Cerebellar cortex (tissue), 1 donor: ENCODE measurements around the gene LMX1A.

Experiments
- DNase-seq: peaks from one replicate; pipeline ENCODE4 v3.0.0-alpha.2; 2015; ENCODE audit warnings: low spot score

Gene LMX1A

DNA sequence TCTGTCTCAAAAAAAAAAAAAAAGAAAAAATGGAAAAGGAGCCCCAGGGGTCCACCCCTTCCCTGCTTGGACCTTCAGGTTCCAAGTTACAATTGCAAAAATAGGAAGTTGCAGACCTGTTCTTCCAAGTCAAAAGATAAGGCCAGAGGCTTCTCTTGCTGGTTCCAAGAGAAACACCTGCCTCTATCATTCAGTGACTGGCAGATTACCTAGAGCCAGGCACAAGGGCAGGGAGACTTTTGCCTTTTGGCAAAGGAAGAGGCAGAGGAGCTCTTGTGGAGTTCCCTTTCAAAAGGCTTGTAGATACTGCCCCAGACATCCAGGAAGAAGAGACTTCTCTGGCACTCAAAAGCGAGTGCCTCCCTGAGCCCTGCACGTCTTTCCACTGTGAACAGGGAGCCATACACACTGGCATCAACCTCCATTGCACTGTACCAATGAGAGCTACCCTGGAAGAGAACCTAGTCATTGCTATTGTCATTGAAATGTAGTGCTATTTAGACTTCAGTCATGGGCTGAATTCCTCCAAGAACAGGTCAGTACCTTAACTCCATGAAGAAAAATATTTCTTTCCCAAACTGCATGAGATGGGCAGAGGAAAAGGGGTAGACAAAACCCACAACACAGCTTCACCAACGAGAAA, 91.2 kb downstream of the LMX1A start:
- no peak for DNase-seq

DNA sequence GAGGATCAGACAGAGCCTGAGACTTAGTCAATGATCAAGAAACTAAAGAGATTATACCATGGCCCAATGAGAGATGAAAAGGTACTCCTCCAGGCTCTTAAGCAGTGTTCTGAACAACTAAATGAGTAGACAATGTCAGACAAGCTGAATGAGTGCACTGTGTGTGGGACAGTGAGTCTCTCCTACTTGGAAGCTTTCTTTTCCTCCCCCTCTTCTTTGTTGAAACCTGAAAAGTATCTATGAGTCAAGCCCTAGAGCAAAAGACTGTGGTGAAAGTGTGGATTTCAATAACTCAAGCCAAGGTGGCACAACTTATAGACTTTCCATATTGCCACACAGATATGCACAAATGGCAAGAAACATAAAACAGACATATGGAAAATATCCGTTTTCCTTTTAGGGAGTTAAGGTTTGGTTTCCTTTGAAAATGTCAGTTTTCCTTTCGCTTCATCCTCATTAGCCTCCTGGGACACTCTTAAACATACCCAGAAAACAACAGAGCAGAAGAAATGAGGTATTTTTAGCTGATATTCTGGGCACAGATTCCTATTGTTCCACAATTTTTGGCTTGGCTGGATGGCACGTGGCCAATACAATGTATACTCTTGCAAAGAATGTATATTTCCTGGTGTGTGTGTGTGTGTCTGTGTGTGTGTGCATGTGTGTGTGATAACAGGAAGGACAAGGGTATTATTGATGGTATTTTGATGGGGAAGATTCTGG, 96.6 kb downstream of the LMX1A start:
- DNase-seq = no peak

DNA sequence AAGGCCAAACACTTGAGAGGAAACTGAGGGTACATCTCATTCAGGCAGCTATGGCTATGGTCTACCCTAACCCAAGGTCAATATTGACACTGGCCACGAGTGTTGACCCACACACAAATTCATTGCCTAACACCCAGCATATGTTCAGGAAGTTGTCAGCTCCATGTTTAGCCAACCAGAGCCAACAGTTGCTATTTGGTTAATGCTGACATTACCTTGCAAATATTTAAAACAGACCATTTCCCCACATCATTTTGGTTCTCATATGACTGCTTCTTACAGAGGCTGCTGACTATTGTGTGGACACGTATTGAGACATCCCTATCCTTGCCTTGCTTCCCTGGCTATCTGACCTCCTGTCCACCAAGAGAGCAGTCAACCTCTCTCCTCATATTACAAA, 97.3 kb downstream of the LMX1A start:
- no peak for DNase-seq

DNA sequence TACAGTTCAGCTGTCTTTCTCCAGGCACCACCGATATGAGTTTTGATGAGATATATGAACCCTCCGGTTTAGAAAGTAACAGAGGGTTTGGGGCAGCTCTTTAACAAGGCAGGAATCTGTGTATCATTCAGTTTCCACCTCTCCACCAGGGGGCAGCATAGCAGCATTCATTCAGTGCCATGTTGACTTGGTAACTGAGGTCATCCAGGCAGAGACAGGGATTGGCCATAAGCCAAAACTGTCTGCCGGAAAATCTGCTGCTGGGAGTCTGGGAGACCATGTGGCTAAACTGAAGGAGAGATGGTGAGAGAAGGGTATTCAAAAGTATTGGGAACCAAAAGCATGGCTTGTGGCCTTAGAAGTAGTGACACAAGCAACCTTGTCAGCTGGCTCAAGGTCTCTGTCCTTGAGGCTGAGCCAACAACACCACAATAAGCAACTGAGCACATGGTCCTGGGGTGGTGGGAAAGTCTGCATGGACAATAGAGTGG, 98.5 kb downstream of the LMX1A start:
- DNase-seq = peak; percentile 51

DNA sequence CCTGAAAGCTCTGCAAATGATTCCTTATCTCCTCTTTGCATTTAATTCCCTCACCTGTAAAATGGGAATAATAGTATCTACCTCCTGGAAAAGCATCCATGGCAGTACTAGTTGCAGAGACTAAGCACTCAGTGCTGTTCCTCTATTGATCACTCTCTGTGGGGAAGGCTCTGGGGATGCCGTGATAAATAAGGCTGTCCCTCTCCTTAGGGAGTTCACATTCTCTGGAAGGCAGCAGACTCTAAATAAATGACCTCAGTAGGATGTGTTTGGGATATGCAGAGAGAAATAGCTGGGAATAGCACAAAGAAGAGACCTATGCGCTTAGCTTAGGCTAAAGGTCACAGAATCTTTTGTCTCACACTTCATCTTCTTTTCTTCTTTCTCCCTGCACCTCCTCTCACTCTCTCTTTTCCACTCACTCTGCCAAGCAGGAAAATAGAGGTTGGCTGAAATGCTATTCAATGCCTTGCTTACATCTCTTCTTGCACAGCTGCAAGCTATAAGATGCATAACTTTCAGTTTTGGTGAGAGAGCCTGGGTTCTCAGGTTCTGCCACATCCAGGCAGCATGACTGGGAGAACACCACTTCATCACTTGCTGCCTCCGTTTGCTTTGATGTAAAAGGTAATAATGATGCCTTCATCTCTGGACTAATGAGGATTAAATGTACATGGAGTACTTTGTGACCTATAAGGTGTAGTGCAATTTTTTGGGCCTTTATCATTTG, 101.5 kb downstream of the LMX1A start:
- no peak for DNase-seq

DNA sequence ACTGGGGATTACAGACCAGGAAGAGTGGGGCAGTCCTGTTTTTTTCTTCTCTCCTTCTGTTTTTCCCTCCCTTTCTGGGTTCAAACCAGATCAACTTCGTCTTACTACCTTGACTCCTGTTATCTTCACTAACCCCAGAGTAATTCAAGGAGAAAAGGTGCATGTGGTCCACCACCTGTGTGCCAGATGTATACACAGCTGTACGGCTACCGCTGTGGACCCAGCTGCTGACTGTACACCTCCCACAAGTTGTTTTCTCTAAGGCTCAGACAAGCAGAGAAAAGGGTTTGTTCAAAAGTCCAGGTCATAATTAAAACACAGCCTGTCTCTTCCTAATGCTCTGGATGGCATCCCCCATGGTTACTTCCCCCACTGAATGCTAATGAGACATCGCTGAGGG, 102.1 kb downstream of the LMX1A start:
- no peak for DNase-seq

DNA sequence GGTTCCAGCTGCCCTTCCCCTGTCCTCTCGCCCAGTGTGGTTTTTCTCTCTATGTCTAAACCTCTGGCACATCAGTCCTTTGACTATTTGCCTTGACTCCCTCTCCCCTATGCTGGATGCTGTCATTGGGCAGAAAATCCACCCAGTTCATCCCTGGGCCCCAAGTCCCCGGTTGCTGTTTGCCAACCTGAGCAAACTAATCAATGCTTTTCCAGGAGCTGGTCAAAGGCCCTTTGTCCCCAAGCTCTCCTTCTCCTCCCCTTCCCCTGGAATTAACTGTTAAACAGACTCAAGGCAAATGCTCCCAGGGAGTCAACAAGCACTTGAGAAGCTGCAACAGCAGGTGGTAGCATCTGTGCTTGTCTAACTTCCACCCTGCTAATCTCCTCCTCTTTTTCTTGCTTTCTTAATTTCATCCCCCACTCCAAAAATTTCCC, 102.7 kb downstream of the LMX1A start:
- DNase-seq = no peak

DNA sequence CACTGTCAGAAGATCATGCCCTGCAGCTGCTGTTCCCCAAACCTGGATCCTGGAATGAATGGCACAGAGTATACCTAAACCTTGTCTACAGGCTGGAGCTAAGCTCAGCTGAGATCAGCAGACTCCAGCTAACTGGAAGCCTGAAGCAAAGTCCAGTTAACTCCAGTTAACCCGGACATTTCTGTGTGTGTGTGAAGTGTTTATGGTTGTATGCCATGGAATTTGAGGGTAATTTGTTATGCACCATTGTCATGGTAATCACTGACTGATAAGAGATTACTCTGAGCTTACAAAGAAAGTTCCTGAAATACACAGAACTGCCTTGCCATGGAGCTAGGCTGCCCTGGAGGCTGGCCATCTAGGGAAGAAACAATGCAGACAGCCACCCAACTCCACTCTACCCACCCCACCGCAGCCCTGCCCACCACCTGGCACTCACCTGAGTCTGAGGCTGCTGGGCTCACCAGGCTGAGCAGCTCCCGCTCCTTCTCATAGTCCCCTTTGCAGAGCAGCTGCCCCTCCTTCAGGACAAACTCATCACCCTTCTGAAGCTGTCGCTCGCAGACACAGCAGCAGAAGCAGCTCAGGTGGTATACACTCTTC, 107.4 kb downstream of the LMX1A start:
- no peak for DNase-seq

DNA sequence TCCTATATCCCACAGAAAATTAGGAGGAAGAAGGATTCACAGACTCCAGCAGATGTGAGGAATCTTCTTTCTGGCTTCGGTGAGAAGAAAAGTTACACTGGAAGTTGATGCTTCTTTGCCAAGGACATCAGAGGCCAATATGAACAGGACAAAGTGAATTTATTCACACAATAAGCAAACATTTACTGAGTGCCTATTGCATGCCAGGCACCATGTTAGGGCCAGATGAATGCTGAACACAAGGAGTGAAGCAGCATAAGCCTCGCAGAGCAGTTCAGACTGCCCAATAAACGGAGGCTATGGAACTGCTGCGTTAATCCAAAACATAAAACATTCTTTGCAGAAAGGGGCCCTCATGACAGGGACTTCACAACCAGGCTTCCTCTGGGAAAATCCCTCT, 114.6 kb downstream of the LMX1A start:
- DNase-seq = no peak

DNA sequence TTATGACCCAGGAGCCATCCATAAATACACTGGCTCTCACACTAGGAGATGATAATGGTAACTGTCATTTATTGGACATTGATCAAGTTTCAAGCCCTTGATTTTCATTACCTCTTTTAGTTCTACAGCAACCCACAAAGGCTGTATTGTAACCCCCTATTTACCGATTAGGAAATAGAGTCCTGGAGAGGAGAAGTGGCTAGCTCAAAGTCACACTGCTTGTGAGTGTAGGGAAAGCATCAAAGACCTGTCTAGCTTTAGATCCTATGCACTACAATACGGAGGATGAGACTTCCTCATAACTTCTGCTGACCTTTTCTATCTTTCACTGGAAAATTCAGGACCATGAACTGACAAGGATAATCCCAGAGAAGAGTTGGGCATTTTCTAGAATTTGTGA, 115.2 kb downstream of the LMX1A start:
- no peak for DNase-seq

DNA sequence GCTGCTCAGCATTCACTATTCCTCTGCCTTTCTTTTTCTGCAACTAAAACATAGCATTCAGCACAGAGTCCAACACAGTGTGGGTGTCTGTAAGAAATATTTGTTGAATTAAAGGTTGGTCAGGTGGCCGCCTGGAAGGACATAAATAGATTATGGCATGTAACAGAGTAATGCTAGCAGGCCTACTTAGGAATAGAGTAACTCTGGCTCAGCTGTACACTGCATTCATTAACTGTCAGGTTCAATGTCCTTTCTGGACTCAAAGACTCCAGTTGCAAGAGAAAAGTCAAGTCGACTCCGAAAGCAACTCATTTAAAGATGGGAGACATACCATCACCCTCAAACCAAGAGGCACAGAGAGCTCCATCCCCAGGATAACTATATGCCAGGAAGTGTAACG, 116.0 kb downstream of the LMX1A start:
- DNase-seq = no peak

DNA sequence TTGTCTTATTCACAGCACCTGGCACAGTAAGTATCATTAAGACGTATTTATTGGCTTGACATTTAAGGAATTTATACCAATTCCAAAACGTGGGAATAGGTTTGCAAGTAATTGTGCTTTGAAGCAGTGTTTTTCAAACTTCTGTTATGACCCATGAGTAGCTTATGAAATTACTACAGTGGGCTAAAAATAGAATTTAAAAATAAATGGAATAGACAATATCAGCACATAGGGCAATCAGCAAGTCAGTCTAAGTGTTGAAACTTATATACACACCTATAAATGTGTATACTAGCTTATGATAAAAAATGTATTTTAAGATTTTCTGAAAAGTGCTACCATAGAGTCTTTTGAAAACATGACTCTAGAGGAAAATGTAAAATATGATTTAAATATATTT, 116.6 kb downstream of the LMX1A start:
- DNase-seq = no peak

DNA sequence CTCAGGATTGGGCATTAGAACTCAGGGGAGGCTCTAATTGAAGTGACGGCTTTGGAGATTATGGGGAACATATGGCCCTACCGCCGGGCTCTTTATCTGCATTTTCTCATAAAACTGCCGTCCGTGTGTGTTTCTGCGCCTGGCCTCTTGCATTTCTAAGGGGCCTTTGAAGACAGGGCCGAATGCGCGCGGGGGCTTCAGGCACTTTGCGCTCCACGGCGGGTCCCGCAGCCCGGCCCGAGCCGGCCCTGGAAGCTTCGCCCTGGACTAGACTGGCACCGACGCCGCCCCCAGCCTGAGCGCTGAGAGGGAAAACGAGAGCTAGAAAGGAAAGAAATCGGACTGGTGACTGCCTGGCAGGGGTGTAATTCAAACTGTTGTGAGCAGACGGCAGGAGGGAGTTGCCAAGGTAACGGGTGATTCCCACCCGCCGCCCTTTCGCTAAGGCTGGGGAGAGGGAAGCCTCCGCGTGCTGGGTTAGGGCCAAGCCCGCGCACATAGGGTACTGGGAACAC, 120.7 kb downstream of the LMX1A start:
- DNase-seq = peak; percentile 25

DNA sequence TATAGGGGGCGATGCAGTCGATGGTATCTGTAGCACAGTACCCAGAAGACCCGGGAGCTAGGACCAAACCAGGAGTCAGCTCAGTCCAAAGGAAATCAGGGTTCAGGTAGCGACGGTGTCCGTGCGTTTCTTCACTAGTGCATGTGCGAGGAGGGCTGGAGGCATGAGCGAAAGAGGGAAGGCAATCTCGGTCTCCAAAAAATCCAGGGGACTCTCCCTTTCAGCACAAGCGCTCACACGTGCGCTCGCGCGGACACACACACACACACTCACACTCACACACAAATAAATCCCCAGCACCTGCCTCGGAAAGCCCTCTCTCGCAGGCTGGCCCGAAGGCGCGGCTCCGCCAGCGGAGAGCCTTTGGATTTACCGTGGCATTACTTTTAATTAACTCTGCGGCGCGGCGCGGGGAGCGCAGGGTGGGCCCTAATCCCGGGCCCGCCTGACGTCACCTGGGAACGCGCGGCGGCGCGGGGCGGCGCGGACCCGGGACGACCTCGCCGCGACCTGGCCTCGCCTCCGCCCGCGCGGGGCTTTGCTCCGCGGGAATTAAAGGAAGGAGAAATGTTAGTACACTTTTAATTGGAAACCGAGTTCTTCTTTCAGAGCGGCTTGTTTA, 121.2 kb downstream of the LMX1A start:
- no peak for DNase-seq

DNA sequence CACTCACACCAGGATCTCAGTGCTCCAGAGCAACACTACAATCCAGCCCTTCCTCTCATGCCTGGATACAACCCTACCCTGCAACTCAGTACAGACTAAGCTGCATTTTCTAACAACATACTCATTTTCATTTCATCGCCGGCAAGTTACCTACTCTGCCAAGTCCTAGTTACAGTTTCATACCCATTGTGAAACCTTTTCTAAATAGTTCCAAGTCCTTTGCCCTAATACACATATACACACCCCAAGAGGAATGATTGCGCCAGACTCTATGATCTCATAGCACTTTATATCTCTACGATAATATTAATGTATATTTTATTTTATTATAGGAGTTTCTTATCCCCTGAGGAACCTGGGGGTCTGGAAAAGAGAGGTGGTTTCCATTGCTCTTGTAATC, 122.4 kb downstream of the LMX1A start:
- DNase-seq = no peak

DNA sequence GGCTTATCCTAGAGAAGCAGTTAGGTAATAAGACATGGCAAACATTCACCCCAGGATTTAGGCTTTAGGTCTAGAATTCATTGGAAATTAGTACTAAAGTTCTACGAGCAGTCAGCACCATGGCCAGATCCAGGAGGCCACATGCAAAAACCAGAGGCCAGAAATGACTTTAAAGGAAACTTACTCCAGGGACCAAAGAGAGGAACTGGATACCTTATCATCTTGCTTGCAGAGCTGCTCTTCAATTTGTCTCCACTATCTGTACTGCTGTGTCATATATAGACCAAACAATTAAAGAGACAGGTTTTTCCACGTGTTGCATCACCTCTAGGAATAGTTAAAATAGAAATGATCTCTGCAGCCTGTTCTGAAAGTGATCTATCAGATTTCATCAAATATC, 127.8 kb downstream of the LMX1A start:
- no peak for DNase-seq

DNA sequence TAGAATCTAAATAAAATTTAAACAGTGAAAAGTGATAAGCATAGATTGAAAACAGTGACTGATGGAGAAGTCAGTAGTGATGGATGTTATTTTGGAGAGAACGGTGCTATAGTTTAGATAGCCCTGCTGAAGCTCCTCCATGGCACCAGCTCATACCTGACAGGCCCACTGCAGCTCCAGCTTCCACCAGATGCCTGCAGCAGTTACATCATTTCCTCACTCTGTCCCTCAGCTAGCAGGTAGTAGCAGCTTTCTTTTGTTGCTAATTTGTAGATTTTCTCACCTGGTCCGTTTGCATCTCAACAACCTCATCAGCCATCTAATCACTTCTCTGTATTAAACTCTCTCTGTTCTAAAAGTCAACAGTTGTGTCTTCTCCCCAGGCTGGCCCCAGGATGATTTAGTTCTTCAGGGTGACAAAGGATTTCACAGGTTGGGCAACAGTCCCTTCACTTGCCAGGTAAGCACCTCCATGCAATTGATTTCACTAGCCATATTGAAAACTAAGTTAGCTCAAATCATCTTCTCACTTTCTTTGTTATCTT, 128.3 kb downstream of the LMX1A start:
- DNase-seq = no peak

DNA sequence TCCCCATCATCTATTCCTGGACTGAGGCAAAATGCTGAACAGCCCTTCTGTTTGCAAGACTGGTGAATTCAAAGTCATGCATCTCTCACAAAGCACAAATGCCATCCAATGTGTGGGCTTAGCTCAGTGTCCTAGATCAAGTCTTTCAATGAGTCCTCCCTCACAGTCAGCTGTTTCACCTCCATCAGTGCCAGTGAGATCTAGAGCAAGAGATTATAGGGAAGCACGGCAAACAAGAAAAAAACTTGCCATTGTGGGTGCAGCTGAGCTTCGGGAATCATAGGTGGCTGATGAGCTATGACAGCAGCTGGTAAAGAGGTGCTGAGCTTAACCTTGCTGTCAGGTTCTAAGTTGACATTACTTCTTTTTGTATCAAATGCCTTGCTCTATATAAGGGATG, 130.2 kb downstream of the LMX1A start:
- DNase-seq = no peak

DNA sequence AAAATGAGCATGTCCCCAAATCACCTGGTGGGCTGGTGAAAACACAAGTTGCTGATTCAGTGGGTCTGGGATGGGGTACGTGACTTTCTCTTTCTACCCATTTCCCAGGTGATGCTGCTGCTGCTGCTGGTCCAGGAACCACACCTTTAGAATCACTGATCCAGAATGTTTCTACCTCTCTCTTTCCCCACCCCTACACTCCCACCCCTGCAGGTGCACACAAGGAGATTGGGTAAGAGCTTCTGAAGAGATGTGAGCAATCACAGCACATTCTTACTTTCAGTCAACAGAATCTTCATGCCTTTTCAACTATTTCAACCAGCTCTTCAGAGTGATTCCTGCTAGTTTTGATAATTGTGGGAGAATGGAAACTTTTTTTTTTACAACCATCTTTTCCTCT, 130.9 kb downstream of the LMX1A start:
- no peak for DNase-seq

DNA sequence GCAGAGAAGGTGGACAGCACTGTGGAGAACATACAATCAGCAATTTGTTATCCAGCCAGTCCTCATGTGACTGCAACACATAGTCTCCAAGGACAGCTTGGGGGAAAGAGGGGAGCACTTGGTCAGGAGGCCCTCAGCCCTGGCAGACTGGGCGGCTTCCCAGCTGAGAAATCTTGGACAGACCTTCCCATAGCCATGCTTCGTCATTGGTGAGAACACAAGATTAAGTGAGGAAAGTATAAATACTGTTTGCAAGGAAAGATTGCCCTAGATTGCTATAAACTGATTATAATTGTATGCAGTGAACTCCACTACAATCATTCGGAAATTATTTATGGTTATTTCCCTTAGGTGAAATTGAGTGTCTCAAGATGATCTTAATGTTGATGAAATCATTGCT, 131.5 kb downstream of the LMX1A start:
- no peak for DNase-seq

DNA sequence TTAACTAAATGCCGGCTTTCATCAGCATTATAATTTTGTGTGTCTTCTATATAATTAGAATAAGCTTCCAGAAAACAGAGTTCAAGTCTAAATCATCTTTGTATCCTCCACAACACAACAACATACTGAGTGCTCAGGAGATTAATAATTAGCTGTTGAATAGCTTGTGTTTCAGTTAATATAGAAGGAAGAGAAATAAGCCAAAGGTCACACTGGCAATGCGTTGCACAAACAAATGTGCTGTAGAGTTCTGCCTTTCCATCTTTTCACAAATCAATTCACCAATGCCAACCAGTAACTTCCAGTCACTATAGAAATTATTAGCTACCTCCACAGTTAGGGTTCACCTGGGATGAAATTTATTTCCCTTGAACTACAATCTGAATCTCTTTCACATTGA, 132.0 kb downstream of the LMX1A start:
- no peak for DNase-seq

DNA sequence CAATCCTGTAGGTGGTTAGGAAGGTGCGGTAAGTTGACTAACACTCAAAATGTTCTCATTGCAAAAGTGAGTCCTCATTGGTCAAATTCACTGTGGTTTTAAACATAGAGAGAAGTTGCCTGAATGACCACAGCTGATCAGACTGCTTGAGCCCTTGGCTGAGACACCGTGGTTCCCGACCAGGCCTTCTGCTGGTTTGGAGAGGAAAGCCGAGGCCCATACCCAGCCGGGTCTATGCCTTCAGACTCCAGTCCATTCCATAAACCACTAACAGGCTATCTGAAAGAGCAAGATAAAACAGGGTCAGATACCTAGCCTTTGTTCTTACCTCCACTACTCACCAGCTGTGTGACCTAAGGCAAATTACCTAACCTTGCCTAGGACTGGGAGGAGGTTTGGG, 133.9 kb downstream of the LMX1A start:
- DNase-seq = no peak
